GM11168 (cell line): ENCODE data around the gene LCLAT1.
"Not testable (repeated sequence)": the region's sequence is repeated elsewhere in the genome, so short reads cannot be mapped to it uniquely, and the experiment has no call there.

Experiments
- in situ Hi-C: fragments of 300-500 bp; cut with MboI; formaldehyde crosslinking; loops from one replicate; pipeline ENCODE4 v1.12.0; 2022; ENCODE audit warnings: low sequenced_read_pairs; ENCODE audit not compliant: unreplicated experiment

Gene LCLAT1

GRCh38 chr2:30446602-30447148, 371 bp upstream of the LCLAT1 start:
- in situ Hi-C loops, result loop anchor here (25.0 kb wide), 1 partner anchor 209 kb away; the partner anchor contains the start of gene LBH

GRCh38 chr2:30448308-30448707, 1.3 kb downstream of the LCLAT1 start:
- in situ Hi-C loops, result loop anchor here (25.0 kb wide), 1 partner anchor 211 kb away; the partner anchor contains the start of gene LBH

GRCh38 chr2:30448866-30449265, 1.8 kb downstream of the LCLAT1 start:
- in situ Hi-C loops, result loop anchor here (25.0 kb wide), 1 partner anchor 212 kb away; the partner anchor contains the start of gene LBH

- in situ Hi-C loops, result loop anchor here (10.0 kb wide), 1 partner anchor 115 kb away; no protein-coding TSS in a partner anchor
Observed at GRCh38 chr2:30450025-30450424, 3.0 kb downstream of the LCLAT1 start.

- in situ Hi-C loops, result loop anchor here (10.0 kb wide), 1 partner anchor 119 kb away; no protein-coding TSS in a partner anchor
Observed at GRCh38 chr2:30453498-30453897, 6.5 kb downstream of the LCLAT1 start.

- in situ Hi-C loops, result loop anchor here (10.0 kb wide), 1 partner anchor 120 kb away; no protein-coding TSS in a partner anchor
Observed at GRCh38 chr2:30454571-30454970, 7.5 kb downstream of the LCLAT1 start.

- in situ Hi-C loops, result loop anchor here (10.0 kb wide), 1 partner anchor 120 kb away; no protein-coding TSS in a partner anchor
Observed at GRCh38 chr2:30455114-30455738, 8.2 kb downstream of the LCLAT1 start.

- in situ Hi-C loops, result loop anchor here (10.0 kb wide), 1 partner anchor 121 kb away; no protein-coding TSS in a partner anchor
Observed at GRCh38 chr2:30456106-30456505, 9.1 kb downstream of the LCLAT1 start.

GRCh38 chr2:30456579-30456978, 9.5 kb downstream of the LCLAT1 start:
- in situ Hi-C loops, result loop anchor here (10.0 kb wide), 1 partner anchor 122 kb away; no protein-coding TSS in a partner anchor

GRCh38 chr2:30457296-30457695, 10.2 kb downstream of the LCLAT1 start:
- in situ Hi-C loops, result loop anchor here (10.0 kb wide), 1 partner anchor 122 kb away; no protein-coding TSS in a partner anchor

GRCh38 chr2:30459140-30459539, 12.1 kb downstream of the LCLAT1 start:
- in situ Hi-C loops, result loop anchor here (10.0 kb wide), 1 partner anchor 124 kb away; no protein-coding TSS in a partner anchor

GRCh38 chr2:30462131-30462857, 15.2 kb downstream of the LCLAT1 start:
- in situ Hi-C loops, result no loop called here

- in situ Hi-C loops, result no loop called here
Observed at GRCh38 chr2:30463535-30463934, 16.5 kb downstream of the LCLAT1 start.

- in situ Hi-C loops, result no loop called here
Observed at GRCh38 chr2:30464544-30465170, 17.6 kb downstream of the LCLAT1 start.

GRCh38 chr2:30465171-30465545, 18.1 kb downstream of the LCLAT1 start:
- in situ Hi-C loops, result no loop called here

GRCh38 chr2:30466216-30466615, 19.2 kb downstream of the LCLAT1 start:
- in situ Hi-C loops, result no loop called here

- in situ Hi-C loops, result not testable (repeated sequence)
Observed at GRCh38 chr2:30467062-30467826, 20.2 kb downstream of the LCLAT1 start.

- in situ Hi-C loops, result no loop called here
Observed at GRCh38 chr2:30470426-30470825, 23.4 kb downstream of the LCLAT1 start.

- in situ Hi-C loops, result no loop called here
Observed at GRCh38 chr2:30472326-30472725, 25.3 kb downstream of the LCLAT1 start.

GRCh38 chr2:30475542-30475941, 28.5 kb downstream of the LCLAT1 start:
- in situ Hi-C loops, result no loop called here
